HEK293 (cell line): ENCODE measurements around the gene MBD4.

Source experiments
- CTCF ChIP-seq: fragments of 450-650 bp; formaldehyde crosslinking; IDR thresholded peaks from 2 replicates; pipeline ENCODE4 v1.5.1; 2016; ENCODE audit warnings: missing biosample characterization, missing genetic modification characterization
- ELK4 ChIP-seq: IDR thresholded peaks from 2 replicates; pipeline ENCODE4 v1.6.1; 2011; ENCODE audit warnings: mild to moderate bottlenecking, low read depth, low read length, borderline replicate concordance
- PBX3 ChIP-seq: sonication (generic); formaldehyde crosslinking; IDR thresholded peaks from 2 replicates; pipeline ENCODE4 v1.8.1; 2022; ENCODE audit warnings: mild to moderate bottlenecking, moderate library complexity, missing genetic modification reagents
- PRDM2 ChIP-seq: fragments of 450-650 bp; formaldehyde crosslinking; IDR thresholded peaks from 2 replicates; pipeline ENCODE4 v1.5.1; 2016; ENCODE audit warnings: missing biosample characterization, missing genetic modification characterization, borderline replicate concordance
- ZNF416 ChIP-seq: fragments of 450-650 bp; formaldehyde crosslinking; IDR thresholded peaks from 2 replicates; pipeline ENCODE4 v1.5.1; 2016; ENCODE audit warnings: missing biosample characterization, missing genetic modification characterization
- ZNF449 ChIP-seq: fragments of 450-650 bp; formaldehyde crosslinking; IDR thresholded peaks from 2 replicates; pipeline ENCODE4 v1.5.1; 2017; ENCODE audit warnings: missing biosample characterization, mild to moderate bottlenecking, missing genetic modification characterization, moderate library complexity
- TF ChIP-seq, protein P1 (sequence below): fragments of 450-650 bp; formaldehyde crosslinking; IDR thresholded peaks from 2 replicates; pipeline ENCODE4 v1.5.1; 2016; ENCODE audit warnings: missing biosample characterization, missing genetic modification characterization
- TF ChIP-seq, protein P2 (sequence below): fragments of 450-650 bp; formaldehyde crosslinking; IDR thresholded peaks from 2 replicates; pipeline ENCODE4 v1.5.1; 2016; ENCODE audit warnings: missing biosample characterization, missing genetic modification characterization

DNA sequence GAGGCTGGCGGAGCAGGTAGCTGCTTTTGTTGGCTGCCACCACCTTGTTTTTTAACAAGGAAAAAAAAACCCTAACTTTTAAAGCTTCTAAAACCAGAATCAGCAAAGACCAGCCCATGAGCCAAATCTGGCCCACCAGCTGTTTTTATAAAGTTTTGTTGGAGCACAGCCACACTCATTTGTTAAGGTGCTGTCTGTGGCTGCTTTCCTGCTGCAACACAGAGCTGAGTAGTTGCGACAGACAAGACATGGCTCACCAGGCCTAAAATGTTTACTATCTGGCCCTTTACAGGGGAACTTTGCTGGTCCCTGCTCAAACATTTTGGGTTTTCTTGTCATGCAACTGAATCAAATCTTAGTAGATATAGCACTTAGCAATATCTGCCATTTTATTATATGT lies 30.2 kb downstream of the MBD4 start:
- TF ChIP-seq CTCF (tag by site-specific recombination) = no peak
- TF ChIP-seq ZNF449 = no peak
- no peak for TF ChIP-seq ZNF416 (tag by site-specific recombination)
- TF ChIP-seq, protein P1, sequence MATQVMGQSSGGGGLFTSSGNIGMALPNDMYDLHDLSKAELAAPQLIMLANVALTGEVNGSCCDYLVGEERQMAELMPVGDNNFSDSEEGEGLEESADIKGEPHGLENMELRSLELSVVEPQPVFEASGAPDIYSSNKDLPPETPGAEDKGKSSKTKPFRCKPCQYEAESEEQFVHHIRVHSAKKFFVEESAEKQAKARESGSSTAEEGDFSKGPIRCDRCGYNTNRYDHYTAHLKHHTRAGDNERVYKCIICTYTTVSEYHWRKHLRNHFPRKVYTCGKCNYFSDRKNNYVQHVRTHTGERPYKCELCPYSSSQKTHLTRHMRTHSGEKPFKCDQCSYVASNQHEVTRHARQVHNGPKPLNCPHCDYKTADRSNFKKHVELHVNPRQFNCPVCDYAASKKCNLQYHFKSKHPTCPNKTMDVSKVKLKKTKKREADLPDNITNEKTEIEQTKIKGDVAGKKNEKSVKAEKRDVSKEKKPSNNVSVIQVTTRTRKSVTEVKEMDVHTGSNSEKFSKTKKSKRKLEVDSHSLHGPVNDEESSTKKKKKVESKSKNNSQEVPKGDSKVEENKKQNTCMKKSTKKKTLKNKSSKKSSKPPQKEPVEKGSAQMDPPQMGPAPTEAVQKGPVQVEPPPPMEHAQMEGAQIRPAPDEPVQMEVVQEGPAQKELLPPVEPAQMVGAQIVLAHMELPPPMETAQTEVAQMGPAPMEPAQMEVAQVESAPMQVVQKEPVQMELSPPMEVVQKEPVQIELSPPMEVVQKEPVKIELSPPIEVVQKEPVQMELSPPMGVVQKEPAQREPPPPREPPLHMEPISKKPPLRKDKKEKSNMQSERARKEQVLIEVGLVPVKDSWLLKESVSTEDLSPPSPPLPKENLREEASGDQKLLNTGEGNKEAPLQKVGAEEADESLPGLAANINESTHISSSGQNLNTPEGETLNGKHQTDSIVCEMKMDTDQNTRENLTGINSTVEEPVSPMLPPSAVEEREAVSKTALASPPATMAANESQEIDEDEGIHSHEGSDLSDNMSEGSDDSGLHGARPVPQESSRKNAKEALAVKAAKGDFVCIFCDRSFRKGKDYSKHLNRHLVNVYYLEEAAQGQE (tag by site-specific recombination) = no peak
- TF ChIP-seq ELK4 = no peak
- no peak for TF ChIP-seq PBX3 (CRISPR knock-in tag)
- no peak for TF ChIP-seq PRDM2 (tag by site-specific recombination)
- TF ChIP-seq, protein P2, sequence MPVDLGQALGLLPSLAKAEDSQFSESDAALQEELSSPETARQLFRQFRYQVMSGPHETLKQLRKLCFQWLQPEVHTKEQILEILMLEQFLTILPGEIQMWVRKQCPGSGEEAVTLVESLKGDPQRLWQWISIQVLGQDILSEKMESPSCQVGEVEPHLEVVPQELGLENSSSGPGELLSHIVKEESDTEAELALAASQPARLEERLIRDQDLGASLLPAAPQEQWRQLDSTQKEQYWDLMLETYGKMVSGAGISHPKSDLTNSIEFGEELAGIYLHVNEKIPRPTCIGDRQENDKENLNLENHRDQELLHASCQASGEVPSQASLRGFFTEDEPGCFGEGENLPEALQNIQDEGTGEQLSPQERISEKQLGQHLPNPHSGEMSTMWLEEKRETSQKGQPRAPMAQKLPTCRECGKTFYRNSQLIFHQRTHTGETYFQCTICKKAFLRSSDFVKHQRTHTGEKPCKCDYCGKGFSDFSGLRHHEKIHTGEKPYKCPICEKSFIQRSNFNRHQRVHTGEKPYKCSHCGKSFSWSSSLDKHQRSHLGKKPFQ (tag by site-specific recombination) = no peak
